Stimulated activated naive CD8-positive, alpha-beta T cell treated with anti-CD3 and anti-CD28 coated beads, Interleukin-15, amount 100 ng/mL, for 72 hours (primary cell): ENCODE data around the gene LRRC8A.

Source experiments
- ATAC-seq: fragments of 150-1000 bp; cut with Tn5 transposase; 2 replicates; pipeline ENCODE4 v1.10.0; 2021; ENCODE audit warnings: mild to moderate bottlenecking, moderate library complexity
- DNase-seq, 2 donors: peaks; one replicate each; pipeline ENCODE4 v3.0.0; 2021 to 2022
- H3K27ac Mint-ChIP-seq, 2 donors: one replicate each; pipeline ENCODE4 v1.8.0; 2022; ENCODE audit warnings: mild to moderate bottlenecking in 2 of 2, mixed read lengths in 2 of 2, moderate library complexity in 2 of 2
- H3K27me3 Mint-ChIP-seq: one replicate; pipeline ENCODE4 v1.8.0; 2022; ENCODE audit warnings: mixed read lengths
- H3K4me1 Mint-ChIP-seq: one replicate; pipeline ENCODE4 v1.8.0; 2022; ENCODE audit warnings: mild to moderate bottlenecking, mixed read lengths
- H3K4me3 Mint-ChIP-seq, 2 donors: one replicate each; pipeline ENCODE4 v1.8.0; 2022; ENCODE audit warnings: mild to moderate bottlenecking in 2 of 2, mixed read lengths in 2 of 2, moderate library complexity in 1 of 2
- H3K9me3 Mint-ChIP-seq, 2 donors: one replicate each; pipeline ENCODE4 v1.8.0; 2022; ENCODE audit warnings: mixed read lengths in 2 of 2

Gene LRRC8A

DNA sequence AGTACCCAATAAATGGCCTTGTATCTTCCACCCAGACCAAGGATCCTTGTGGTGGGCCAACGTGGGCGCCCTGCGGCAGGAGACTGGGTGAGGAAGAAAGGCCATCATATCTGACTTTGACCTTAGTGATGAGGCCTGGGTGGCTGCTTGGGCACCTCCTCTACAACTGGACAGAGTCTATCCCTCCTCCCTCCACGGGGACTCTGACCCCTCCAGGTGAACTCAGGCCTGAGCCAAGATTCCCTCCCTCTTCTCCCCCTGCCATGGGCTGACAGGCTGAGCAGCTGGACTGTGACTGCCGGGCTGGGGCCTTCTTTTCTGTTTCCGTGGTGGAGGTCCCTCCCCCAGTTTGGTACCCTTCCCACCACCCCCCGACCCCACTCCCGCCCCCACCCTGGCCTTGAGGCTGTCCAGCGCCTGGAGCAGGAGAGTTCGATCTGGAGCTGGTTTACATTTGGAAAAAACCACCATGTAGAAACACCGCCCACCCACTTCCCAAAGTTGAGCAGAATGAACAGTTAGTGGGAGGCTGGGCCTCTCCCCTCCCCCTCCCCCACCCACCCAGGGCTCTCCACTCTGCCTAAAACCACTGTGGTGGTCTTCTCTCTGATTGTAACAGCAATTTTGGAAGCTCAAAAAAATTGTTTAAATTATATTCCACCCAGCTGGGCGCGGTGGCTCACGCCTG is 37.6 kb downstream of the LRRC8A start:
- Mint-ChIP-seq H3K27me3 (no peaks in the 10 kb centered on the region), H3K27ac (no peak overlapping the region), H3K4me3 (no peak overlapping the region), H3K4me1 (peaks cover 29% of the 10 kb centered on the region), H3K9me3 (no peaks in the 10 kb centered on the region)
- no peak for DNase-seq
- no peak for ATAC-seq

DNA sequence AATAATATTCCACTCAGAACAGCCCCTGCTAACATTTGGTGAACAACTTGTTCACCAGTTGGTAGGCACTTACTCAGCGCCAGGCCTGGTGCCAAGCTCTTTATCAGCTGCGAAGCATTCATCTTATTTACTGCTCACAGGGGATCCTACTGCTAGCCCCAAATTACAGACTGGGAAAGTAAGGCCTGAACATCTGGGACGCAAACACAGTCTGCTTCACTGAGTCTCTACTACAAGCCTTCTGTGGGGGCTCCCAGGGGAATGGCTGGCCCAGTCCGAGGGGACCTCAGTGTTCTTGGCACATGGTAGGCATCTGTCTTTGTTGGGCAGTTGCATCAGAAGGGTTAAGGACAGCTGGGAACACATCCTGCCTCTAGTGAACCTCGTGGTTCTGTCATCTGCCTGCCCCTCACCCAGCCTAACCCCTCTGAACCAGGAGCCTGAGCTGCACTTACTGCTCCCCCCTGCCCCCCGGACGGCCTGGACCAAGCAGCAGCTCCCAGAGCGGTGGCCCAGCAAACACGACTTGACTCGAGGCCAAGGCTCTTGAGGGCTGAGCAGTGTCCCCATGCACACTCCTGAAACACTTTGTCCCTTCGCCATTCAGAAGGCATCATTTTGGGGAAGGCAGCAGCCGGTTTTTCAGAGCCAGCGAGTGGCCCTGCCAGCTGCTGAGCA is 38.6 kb downstream of the LRRC8A start, which contains the start of gene PHYHD1:
PHYHD1 (plus strand) TSS at position 602 of the 678 bp plus-strand sequence. CDS start 1,342 bp downstream, outside the sequence.
- ATAC-seq: no peak
- peak within 1 kb of the TSS in 1 of 2 donors; percentile 64 for H3K4me3 Mint-ChIP-seq
- peak within 1 kb of the TSS in 1 of 2 donors; percentile 15 for H3K27ac Mint-ChIP-seq
- no peak for DNase-seq
- peaks cover 24% of the 10 kb centered on the region for H3K4me1 Mint-ChIP-seq
- no peaks in the 10 kb centered on the region for H3K27me3 Mint-ChIP-seq
- no peaks in the 10 kb centered on the region for H3K9me3 Mint-ChIP-seq

DNA sequence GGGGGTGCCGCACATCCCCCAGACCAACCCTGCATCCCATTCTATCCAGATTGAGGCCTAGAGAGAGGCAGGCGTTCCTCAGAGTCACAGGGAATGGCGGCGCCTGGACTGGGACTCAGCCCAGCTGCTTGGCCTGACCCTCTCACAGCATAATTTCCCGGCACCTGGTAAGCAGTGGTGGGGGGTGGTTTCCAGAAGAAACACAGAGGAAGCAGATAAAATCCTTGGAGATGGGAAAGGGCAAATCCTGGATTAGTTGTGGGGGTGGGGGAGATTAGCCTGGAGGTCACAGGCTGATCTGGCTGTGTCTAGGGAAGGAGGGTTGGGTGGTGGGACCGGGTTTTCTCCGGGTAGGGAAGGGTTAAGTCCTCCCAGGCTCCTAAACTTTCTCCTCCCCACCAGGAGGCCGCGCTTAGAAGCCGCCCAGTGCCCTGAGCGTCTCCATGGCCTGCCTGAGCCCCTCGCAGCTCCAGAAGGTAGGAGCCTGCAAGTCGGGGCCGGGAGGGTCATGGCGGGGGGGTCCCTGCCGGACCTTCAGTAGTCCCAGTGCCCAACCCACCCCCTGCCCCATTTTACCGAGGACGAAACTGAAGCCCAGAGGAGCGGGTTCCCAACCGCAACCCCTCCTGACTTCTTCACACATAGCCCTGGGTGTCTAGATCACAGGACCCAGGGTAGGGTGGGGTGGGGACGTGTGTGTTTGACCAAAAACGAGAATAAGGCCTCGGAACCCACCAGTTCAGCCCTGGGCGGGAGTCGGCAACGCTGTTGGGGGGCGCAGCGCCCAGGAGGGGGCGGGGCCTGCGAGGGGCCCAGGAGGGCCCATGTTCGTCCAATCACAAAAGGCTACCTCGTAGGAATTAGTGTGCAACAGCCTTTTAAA is 40.2 kb downstream of the LRRC8A start:
- peak overlapping the region in 1 of 2 donors; percentile 42 for H3K27ac Mint-ChIP-seq
- DNase-seq: no peak
- H3K9me3 Mint-ChIP-seq: no peaks in the 10 kb centered on the region
- H3K27me3 Mint-ChIP-seq: no peaks in the 10 kb centered on the region
- peak; percentile 68 for ATAC-seq
- peaks cover 19% of the 10 kb centered on the region for H3K4me1 Mint-ChIP-seq
- peak overlapping the region in 1 of 2 donors; percentile 64 for H3K4me3 Mint-ChIP-seq

DNA sequence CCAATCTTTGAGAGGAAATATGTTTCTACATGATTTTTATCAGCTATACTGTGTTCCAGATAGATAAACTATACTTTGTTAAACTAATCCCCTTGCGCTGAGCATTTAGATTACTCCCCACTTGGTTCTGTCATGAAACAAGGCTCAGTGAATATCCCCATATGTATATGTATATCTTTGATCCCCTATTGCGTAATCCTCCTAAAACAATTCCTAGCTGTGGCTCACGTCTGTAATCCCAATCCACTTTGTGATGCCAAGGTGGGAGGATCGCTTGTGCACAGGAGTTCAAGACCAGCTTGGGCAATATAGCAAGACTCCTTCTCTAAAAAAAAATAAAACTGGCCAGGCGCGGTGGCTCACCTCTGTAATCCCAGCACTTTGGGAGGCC is 41.6 kb downstream of the LRRC8A start:
- peaks cover 28% of the 10 kb centered on the region for H3K4me1 Mint-ChIP-seq
- DNase-seq (no peak), ATAC-seq (no peak)
- no peaks in the 10 kb centered on the region for H3K27me3 Mint-ChIP-seq
- no peak overlapping the region for H3K27ac Mint-ChIP-seq
- H3K4me3 Mint-ChIP-seq: no peak overlapping the region
- H3K9me3 Mint-ChIP-seq: no peaks in the 10 kb centered on the region

DNA sequence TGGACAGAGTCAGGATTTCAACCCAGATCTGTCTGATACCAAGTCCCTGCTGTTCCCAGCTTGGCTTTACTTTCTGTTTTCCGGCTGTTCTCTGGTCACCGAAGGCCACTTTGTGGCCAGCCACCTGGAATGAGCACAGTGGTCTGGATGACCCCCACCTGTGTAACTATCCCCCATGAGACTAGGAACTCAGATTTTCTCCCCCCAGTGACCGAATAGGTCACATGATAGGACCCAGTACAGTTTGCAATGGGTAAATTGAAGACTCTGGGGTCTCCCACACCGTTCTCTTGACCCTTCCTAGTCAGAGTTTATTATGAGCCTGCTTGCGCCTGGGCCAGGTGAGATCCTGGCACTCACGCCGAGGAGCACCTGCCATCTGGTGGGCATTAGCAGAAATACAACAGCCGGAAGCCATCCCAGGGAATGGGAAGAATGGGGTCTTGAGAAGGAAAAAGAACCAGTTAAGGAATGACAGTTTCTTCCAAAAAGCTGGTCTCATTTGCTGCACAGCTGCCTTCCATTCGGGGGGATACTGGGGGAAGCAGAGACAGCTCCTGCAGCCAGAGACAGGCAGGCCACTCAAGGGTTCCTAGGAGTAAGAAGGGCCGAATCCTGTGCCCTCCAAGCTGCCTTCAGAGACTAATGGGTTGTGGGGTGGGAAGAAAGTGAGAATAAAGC is 45.9 kb downstream of the LRRC8A start:
- DNase-seq: peak; percentile 40 to 41
- Mint-ChIP-seq H3K27me3 (no peaks in the 10 kb centered on the region), H3K27ac (no peak overlapping the region), H3K4me3 (no peak overlapping the region), H3K4me1 (peaks cover 9% of the 10 kb centered on the region), H3K9me3 (no peaks in the 10 kb centered on the region)
- peak; percentile 85 for ATAC-seq

DNA sequence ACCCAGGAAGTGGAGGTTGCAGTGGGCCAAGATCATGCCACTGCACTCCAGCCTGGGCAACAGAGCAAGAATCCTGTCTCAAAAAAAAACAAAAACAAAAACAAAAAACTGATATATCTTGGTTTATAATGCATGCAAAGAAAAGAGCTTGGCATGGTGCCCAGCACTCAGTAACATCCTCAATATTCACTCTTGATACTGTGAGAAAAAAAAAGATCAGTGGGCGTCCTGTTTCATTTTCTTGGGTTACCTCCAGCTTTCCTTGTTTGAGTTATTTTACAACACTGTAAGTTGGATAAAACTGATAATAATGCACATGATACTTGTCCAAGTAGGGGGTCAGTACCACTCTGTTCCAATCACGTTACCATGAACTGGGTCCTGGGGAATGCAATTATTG is 46.7 kb downstream of the LRRC8A start:
- DNase-seq (no peak), ATAC-seq (no peak)
- Mint-ChIP-seq H3K4me3 (no peak overlapping the region), H3K9me3 (no peaks in the 10 kb centered on the region), H3K27ac (no peak overlapping the region), H3K27me3 (no peaks in the 10 kb centered on the region), H3K4me1 (peaks cover 9% of the 10 kb centered on the region)

DNA sequence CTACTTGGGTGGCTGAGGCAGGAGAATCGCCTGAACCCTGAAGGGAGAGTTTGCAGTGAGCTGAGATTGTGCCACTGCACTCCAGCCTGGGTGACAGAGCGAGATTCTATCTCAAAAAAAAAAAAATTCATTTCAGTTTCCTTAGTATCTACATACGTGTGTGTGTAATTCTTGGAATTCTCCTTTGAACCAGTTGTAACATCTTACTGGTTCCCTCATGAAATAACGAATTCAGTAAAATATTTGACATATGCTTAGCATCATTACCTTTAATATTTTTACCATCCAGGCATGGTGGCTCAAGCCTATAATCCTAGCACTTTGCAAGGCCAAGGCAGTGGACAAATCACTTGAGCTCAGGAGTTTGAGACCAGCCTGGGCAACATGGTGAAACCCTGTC is 47.6 kb downstream of the LRRC8A start:
- Mint-ChIP-seq H3K27me3 (no peaks in the 10 kb centered on the region), H3K4me3 (no peak overlapping the region)
- ATAC-seq: no peak

DNA sequence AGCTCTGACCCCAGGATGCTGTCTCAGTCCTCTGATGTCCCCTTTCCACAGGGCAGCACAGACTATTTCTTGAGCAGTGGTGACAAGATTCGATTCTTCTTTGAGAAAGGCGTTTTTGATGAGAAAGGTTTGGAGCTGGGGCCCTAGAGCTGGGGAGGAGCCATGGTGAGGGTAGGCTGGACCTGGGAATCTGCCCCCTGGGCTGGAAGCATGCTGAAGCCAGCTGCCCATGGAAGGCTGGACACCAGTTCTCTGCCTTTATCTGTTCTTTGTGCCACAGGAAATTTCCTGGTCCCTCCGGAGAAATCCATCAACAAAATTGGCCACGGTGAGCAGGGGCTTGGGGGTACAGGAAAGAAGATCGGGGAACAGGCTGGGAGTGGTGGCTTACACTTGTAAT is 51.8 kb downstream of the LRRC8A start:
- Mint-ChIP-seq H3K27me3 (no peaks in the 10 kb centered on the region), H3K9me3 (no peaks in the 10 kb centered on the region), H3K27ac (peak overlapping the region in 1 of 2 donors; percentile 19), H3K4me3 (no peak overlapping the region), H3K4me1 (no peaks in the 10 kb centered on the region)
- no peak for ATAC-seq
- no peak for DNase-seq

More for the DNA sequence above, 47.6 kb downstream of the LRRC8A start:
- H3K4me1 Mint-ChIP-seq: peaks cover 9% of the 10 kb centered on the region
- no peaks in the 10 kb centered on the region for H3K9me3 Mint-ChIP-seq
- DNase-seq: no peak
- no peak overlapping the region for H3K27ac Mint-ChIP-seq

DNA sequence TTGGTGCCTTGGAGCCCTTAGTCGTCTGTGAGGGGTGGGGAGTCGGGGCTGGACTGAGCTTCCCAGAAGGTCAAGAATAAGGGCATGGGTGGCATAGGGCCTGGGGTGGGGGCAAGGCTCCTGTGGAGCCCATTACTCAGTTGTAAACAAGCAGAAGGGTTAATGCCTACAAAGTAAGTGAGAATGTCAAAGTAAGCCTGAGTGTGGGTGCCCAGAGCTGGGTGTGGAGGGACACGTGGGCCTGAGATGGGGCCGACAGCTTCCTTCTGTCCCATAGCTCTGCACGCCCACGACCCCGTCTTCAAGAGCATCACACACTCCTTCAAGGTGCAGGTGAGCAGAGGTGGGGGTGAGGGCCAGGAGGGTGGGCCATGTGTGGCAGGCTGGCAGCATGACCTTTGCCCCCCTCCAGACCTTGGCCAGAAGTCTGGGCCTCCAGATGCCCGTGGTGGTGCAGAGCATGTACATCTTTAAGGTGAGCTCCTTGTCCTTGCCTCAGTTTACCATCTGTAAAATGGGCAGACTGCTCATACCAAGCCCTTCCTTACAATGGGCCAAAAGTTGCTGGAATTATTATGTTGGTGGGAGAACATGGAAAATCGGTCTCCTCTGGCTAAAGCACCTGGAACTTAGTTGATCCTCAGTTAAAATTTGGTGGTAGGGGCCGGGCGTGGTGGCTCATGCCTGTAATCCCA is 54.4 kb downstream of the LRRC8A start:
- H3K27ac Mint-ChIP-seq: no peak overlapping the region
- H3K4me1 Mint-ChIP-seq: no peaks in the 10 kb centered on the region
- ATAC-seq (no peak), DNase-seq (no peak)
- H3K27me3 Mint-ChIP-seq: no peaks in the 10 kb centered on the region
- no peaks in the 10 kb centered on the region for H3K9me3 Mint-ChIP-seq
- H3K4me3 Mint-ChIP-seq: no peak overlapping the region

DNA sequence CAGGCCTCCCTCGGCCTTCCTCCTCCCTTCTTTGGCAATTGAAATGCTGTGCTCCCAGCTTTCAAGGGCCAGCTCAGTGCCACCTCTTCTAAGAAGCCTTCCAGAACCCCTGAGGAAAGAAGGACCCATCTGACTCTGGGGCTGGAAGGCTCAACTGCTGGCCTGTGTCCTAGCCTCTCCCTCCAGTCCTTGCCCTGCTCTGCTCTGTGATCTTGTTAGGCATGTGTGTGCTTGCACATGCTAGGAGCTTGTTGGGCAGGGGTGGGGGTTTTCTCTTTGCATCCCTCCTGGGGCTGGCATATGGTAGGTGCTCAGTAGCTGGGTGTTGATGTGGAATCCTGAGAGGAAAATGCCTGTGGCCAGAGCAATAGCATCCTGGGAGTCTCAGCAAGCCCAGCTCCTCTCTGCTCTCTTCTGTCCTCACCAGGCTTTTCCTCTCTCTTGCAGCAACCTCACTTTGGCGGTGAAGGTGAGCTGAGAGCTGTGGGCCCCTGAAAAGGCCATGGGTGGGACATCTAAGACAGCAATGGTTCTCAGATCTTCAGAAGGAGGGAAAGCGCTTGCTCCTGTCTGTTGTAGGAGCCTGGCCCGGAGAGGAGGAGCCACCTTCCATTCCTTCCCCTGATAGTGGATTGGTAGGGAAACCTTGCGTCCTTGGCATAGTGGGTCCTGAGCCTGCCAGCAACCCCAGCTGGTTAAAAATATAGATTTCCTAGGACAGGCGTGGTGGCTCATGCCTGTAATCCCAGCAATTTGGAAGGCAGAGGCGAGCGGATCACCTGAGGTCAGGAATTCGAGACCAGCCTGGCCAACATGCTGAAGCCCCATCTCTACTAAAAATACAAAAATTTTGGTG is 55.6 kb downstream of the LRRC8A start:
- no peak overlapping the region for H3K27ac Mint-ChIP-seq
- no peak overlapping the region for H3K4me3 Mint-ChIP-seq
- H3K27me3 Mint-ChIP-seq: no peaks in the 10 kb centered on the region
- DNase-seq: no peak
- H3K9me3 Mint-ChIP-seq: no peaks in the 10 kb centered on the region
- no peak for ATAC-seq
- H3K4me1 Mint-ChIP-seq: no peaks in the 10 kb centered on the region

DNA sequence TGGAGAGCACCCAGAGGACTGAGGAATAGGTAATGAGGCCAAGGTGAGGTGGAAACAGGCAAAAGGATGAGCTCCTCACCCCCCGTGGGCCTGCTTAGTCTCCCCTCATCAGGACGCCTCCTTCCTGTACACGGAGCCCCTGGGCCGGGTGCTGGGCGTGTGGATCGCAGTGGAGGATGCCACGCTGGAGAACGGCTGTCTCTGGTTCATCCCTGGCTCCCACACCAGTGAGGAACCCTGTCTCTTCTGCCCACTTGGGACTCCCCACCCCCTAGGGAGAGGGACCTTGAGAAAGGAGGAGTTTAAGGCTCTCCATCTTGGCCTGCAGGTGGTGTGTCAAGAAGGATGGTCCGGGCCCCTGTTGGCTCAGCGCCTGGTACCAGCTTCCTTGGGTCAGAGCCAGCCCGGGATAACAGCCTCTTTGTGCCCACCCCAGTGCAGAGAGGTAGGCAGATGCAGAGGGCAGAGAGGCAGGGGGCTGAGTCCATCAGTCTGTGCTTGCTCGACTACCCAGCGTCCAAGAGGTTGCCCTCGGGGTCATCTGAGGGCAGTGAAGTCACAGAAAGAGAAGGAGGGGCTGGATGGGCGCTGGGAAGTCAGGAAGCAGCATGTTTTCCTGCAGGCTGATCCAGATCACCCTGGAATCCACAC is 58.5 kb downstream of the LRRC8A start:
- H3K4me1 Mint-ChIP-seq: peaks cover 9% of the 10 kb centered on the region
- H3K9me3 Mint-ChIP-seq: no peaks in the 10 kb centered on the region
- H3K4me3 Mint-ChIP-seq: no peak overlapping the region
- H3K27ac Mint-ChIP-seq: no peak overlapping the region
- H3K27me3 Mint-ChIP-seq: no peaks in the 10 kb centered on the region
- no peak for ATAC-seq
- DNase-seq: no peak

DNA sequence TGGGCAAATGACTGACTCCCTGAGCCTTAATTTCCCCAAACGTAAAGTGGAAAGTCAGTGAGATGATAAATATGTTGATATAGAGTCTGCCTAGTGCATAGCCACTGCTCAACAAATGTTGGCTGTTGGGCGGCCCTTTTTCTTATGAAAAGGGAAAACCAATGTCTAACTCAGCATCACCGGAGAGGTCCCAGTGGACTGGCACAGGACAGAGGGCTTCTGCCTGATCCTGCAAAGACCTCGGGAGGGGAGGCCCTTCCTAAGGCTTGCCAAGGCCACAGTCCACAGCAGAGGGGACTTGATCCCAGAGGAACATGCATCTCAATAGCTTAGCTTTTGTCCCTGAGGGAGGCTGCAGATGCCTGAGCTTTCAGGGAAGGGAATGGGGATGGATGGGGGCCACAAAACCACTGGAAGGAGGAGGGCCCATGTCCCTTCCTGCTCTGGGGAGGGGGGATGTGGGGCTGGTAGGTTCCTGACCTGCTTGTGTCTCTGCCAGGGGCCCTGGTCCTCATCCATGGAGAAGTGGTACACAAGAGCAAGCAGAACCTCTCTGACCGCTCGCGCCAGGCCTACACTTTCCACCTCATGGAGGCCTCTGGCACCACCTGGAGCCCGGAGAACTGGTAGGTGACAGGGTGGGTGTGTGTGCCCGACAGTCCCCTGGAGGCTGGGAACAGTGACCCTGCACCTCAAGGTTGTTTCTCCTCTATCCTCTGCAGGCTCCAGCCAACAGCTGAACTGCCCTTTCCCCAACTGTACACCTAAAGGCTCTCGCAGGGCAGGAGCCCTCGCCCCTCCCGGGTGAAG is 59.2 kb downstream of the LRRC8A start:
- no peak overlapping the region for H3K4me3 Mint-ChIP-seq
- H3K27me3 Mint-ChIP-seq: no peaks in the 10 kb centered on the region
- ATAC-seq: no peak
- no peaks in the 10 kb centered on the region for H3K9me3 Mint-ChIP-seq
- H3K4me1 Mint-ChIP-seq: peaks cover 17% of the 10 kb centered on the region
- no peak for DNase-seq
- no peak overlapping the region for H3K27ac Mint-ChIP-seq
